Neural progenitor cell (in vitro differentiated cells): ENCODE data around the gene UBLCP1.

Source experiments
- CTCF ChIP-seq: fragments of 200-600 bp; sonication (generic); IDR thresholded peaks from 2 replicates; pipeline ENCODE4 v1.5.1; 2017; ENCODE audit warnings: antibody characterized with exemption, mild to moderate bottlenecking
- EZH2 ChIP-seq: fragments of 200-600 bp; sonication (generic); IDR thresholded peaks from 2 replicates; pipeline ENCODE4 v1.6.1; 2017; ENCODE audit warnings: antibody characterized with exemption, mild to moderate bottlenecking, moderate library complexity

GRCh38 chr5:159218595-159219023 is 44.5 kb upstream of the UBLCP1 start:
- no peak for TF ChIP-seq CTCF
- no peak for TF ChIP-seq EZH2
